CD14-positive monocyte (primary cell): ENCODE data around the gene IFNL1. TPM values are rescaled to one million over a fixed set of nuclear protein-coding genes. Genes with fewer than 3 reads are reported as not detected.
A peak's percentile ranks its signal among the peaks of the same experiment; 100 is the strongest.

Experiments used
- DNase-seq, 3 donors: peaks; one replicate each; pipeline ENCODE4 v3.0.0-alpha.2; 2011 to 2022
- H2AFZ ChIP-seq: 2 replicates; pipeline ENCODE4 v1.6.0; 2012; ENCODE audit warnings: mild to moderate bottlenecking, low read depth, low read length, inconsistent platforms; ENCODE audit not compliant: insufficient read depth, poor library complexity, severe bottlenecking
- H3K27ac ChIP-seq, 2 donors: 1 replicate in 1 of 2; 2 replicates in 1 of 2; pipeline ENCODE4 v1.5.1; 2012 to 2013; ENCODE audit warnings: low read length in 2 of 2, control low read depth in 1 of 2, inconsistent platforms in 1 of 2, low read depth in 1 of 2, mild to moderate bottlenecking in 1 of 2
- H3K27me3 ChIP-seq, 2 donors: one replicate each; pipeline versions ENCODE4 v1.6.0 to v1.6.1; 2011 to 2013; ENCODE audit warnings: low read length in 2 of 2; ENCODE audit not compliant: control insufficient read depth in 2 of 2, insufficient read depth in 2 of 2
- H3K36me3 ChIP-seq, 2 donors: replicated peaks in 1 of 2; 1 replicate in 1 of 2; 2 replicates in 1 of 2; pipeline versions ENCODE4 v1.5.1 to v1.6.1; 2012 to 2013; ENCODE audit warnings: low read length in 2 of 2, control low read depth in 1 of 2, inconsistent platforms in 1 of 2, mild to moderate bottlenecking in 1 of 2; ENCODE audit not compliant: insufficient read depth in 2 of 2, control insufficient read depth in 1 of 2
- H3K4me1 ChIP-seq, 2 donors: 1 replicate in 1 of 2; 2 replicates in 1 of 2; pipeline versions ENCODE4 v1.5.1 to v1.6.1; 2012 to 2013; ENCODE audit warnings: low read length in 2 of 2, control low read depth in 1 of 2, inconsistent platforms in 1 of 2, mild to moderate bottlenecking in 1 of 2, moderate library complexity in 1 of 2; ENCODE audit not compliant: insufficient read depth in 2 of 2, control insufficient read depth in 1 of 2
- H3K4me2 ChIP-seq: replicated peaks from 2 replicates; pipeline ENCODE3; 2012; ENCODE audit warnings: low read length, moderate library complexity, mild to moderate bottlenecking; ENCODE audit not compliant: poor library complexity, severe bottlenecking; ENCODE audit errors: extremely low read depth
- H3K4me3 ChIP-seq, 3 experiments: fragments of 200-600 bp in 1 of 3; sonication (generic) in 1 of 3; replicated peaks in 1 of 3; 1 replicate in 2 of 3; 2 replicates in 1 of 3; pipeline ENCODE4 v1.5.1; 2011 to 2013; ENCODE audit warnings: low read length in 3 of 3, mild to moderate bottlenecking in 3 of 3, control low read depth in 2 of 3, low read depth in 2 of 3, inconsistent platforms in 1 of 3, moderate library complexity in 1 of 3
- H3K79me2 ChIP-seq: 2 replicates; pipeline ENCODE4 v1.6.0; 2012; ENCODE audit warnings: mild to moderate bottlenecking, control low read depth, inconsistent platforms, low read length, moderate library complexity; ENCODE audit not compliant: insufficient read depth
- H3K9ac ChIP-seq: 2 replicates; pipeline ENCODE4 v1.6.0; 2017; ENCODE audit warnings: low read length, mild to moderate bottlenecking; ENCODE audit not compliant: insufficient read depth, poor library complexity, severe bottlenecking
- H3K9me3 ChIP-seq, 2 donors: replicated peaks in 1 of 2; 1 replicate in 1 of 2; 2 replicates in 1 of 2; pipeline versions ENCODE4 v1.5.1 to v1.6.1; 2012 to 2013; ENCODE audit warnings: low read length in 2 of 2, control low read depth in 1 of 2; ENCODE audit not compliant: control insufficient read depth in 1 of 2, insufficient read depth in 1 of 2
- H4K20me1 ChIP-seq: 2 replicates; pipeline ENCODE4 v1.6.0; 2012; ENCODE audit warnings: mild to moderate bottlenecking, low read length, control low read depth, moderate library complexity; ENCODE audit not compliant: insufficient read depth
- H3K27ac Mint-ChIP-seq, 7 donors: one replicate each; pipeline ENCODE4 v1.8.0; 2020; ENCODE audit warnings: mild to moderate bottlenecking in 7 of 7, mixed read lengths in 7 of 7, moderate library complexity in 6 of 7, inconsistent platforms in 2 of 7
- H3K27me3 Mint-ChIP-seq, 3 donors: one replicate each; pipeline ENCODE4 v1.8.0; 2021 to 2022; ENCODE audit warnings: low read depth in 3 of 3, mild to moderate bottlenecking in 3 of 3, mixed read lengths in 3 of 3, moderate library complexity in 3 of 3, inconsistent platforms in 1 of 3
- H3K36me3 Mint-ChIP-seq, 2 donors: one replicate each; pipeline ENCODE4 v1.8.0; 2020; ENCODE audit warnings: mixed read lengths in 2 of 2, inconsistent platforms in 1 of 2, mild to moderate bottlenecking in 1 of 2
- H3K4me1 Mint-ChIP-seq: one replicate; pipeline ENCODE4 v1.8.0; 2020; ENCODE audit warnings: mild to moderate bottlenecking, mixed read lengths
- H3K4me3 Mint-ChIP-seq, 2 donors: one replicate each; pipeline ENCODE4 v1.8.0; 2020; ENCODE audit warnings: mild to moderate bottlenecking in 2 of 2, mixed read lengths in 2 of 2, moderate library complexity in 1 of 2
- H3K9me3 Mint-ChIP-seq, 7 donors: one replicate each; pipeline ENCODE4 v1.8.0; 2020 to 2022; ENCODE audit warnings: mixed read lengths in 7 of 7, mild to moderate bottlenecking in 6 of 7, moderate library complexity in 6 of 7, inconsistent platforms in 2 of 7
- CTCF ChIP-seq: fragments of 200-600 bp; IDR thresholded peaks from one replicate; pipeline ENCODE4 v1.8.0; 2022; ENCODE audit warnings: antibody characterized with exemption, mild to moderate bottlenecking
- WGBS: methylation state at CpG from one replicate; pipeline ENCODE4 v1.1.5; 2013; ENCODE audit warnings: missing lambda C conversion rate; ENCODE audit not compliant: insufficient coverage; 5-methylcytosine and 5-hydroxymethylcytosine counted together
- intact Hi-C, 2 donors: fragments of 100-400 bp; cut with micrococcal nuclease; formaldehyde crosslinking; loops; one replicate each; pipeline versions ENCODE4 v1.15.0 to v1.15.1; 2023
- polyA plus RNA-seq, 3 donors: library from polyadenylated mRNA; depleted of rRNA in 1 of 3; unstranded in 2 of 3; stranded (reverse) in 1 of 3; fragments of 300-500 nt in 2 of 3; fragments of >200 nt in 1 of 3; fragmentation: Illumina TruSeq in 2 of 3; gene quantifications; 1 replicate in 2 of 3; 2 replicates in 1 of 3; pipeline ENCODE4 v1.2.3, GENCODE V29; 2012 to 2021
- small RNA-seq: library from RNA; depleted of rRNA; stranded (forward); fragments of <200 nt; gene quantifications from one replicate; pipeline ENCODE3, GENCODE V24; 2012; ENCODE audit warnings: low read depth; ENCODE audit not compliant: insufficient read length

The IFNL1 gene
- polyA plus RNA-seq, 3 donors, result not detected

- H3K4me2 ChIP-seq, result no peak overlapping the region
- H3K4me1 ChIP-seq, result peaks cover 12 to 15% of the 10 kb centered on the region in 2 donors
- H3K9me3 ChIP-seq, result no peaks in the 10 kb centered on the region
- no peak overlapping the region for H3K9ac ChIP-seq
- DNase-seq, result no peak
- Mint-ChIP-seq H3K9me3 (peaks cover 0 to 5% (median 0%) of the 10 kb centered on the region in 7 donors), H3K27me3 (peaks cover 0 to 4% (median 2%) of the 10 kb centered on the region in 3 donors), H3K4me1 (peaks cover 40% of the 10 kb centered on the region), H3K4me3 (no peak overlapping the region), H3K36me3 (peaks cover 61 to 71% of the 10 kb centered on the region in 2 donors), H3K27ac (peak overlapping the region in 2 of 7 donors; percentile 16 to 34)
- intact Hi-C loops, result loop anchor here (5.0 to 10.0 kb wide), 2 partner anchors 35 to 487 kb away; partner anchors contain the start of gene DYRK1B (in 1 of the 2)
- no peak overlapping the region for H3K4me3 ChIP-seq
- no peak overlapping the region for H3K27ac ChIP-seq
- peaks cover 27 to 68% of the 10 kb centered on the region in 2 donors for H3K36me3 ChIP-seq
- H3K79me2 ChIP-seq, result peaks cover 71% of the 10 kb centered on the region
- TF ChIP-seq CTCF, result no peak
- no peaks in the 10 kb centered on the region for H3K27me3 ChIP-seq
- H2AFZ ChIP-seq, result no peak overlapping the region
- H4K20me1 ChIP-seq, result peaks cover 57% of the 10 kb centered on the region
- WGBS, result 90% methylated on average over 2 of the region's 4 CpGs
Observed at GRCh38 chr19:39347332-39348164, 51.3 kb downstream of the IFNL1 start.

Small RNA genes within 50 kb of the gene (small RNA-seq; reads per million reads assigned to genes)
- gene AC011445.2, result 0.94 reads per million

Other genes starting within 250 kb of the IFNL1 start
- not detected for gene ACP7, start 212.0 kb upstream of the IFNL1 start, polyA plus RNA-seq
- 10 to 100 TPM in 1 of 3 donors, 1 to 10 TPM in 2; 1.3 to 11.3 (median 1.5) TPM for gene PAK4, start 170.6 kb upstream of the IFNL1 start, polyA plus RNA-seq
- gene NCCRP1, start 99.4 kb upstream of the IFNL1 start, polyA plus RNA-seq, result not detected
- not detected for gene SYCN, start 92.1 kb upstream of the IFNL1 start, polyA plus RNA-seq
- not detected for gene IFNL3, start 51.4 kb upstream of the IFNL1 start, polyA plus RNA-seq
- not detected for gene IFNL4, start 47.6 kb upstream of the IFNL1 start, polyA plus RNA-seq
- gene IFNL2, start 28.0 kb upstream of the IFNL1 start, polyA plus RNA-seq, result not detected
- 1 to 10 TPM; 1.1 to 3.0 (median 1.9) TPM for gene LRFN1, start 24.5 kb downstream of the IFNL1 start, polyA plus RNA-seq
- 1,000 to 10,000 TPM in 2 of 3 donors, 100 to 1,000 TPM in 1; 548 to 1,874 (median 1,536) TPM for gene GMFG, start 39.6 kb downstream of the IFNL1 start, polyA plus RNA-seq
- 10 to 100 TPM in 1 of 3 donors, 1 to 10 TPM in 2; 4.5 to 56.6 (median 5.6) TPM for gene SAMD4B, start 46.0 kb downstream of the IFNL1 start, polyA plus RNA-seq
- 10 to 100 TPM; 22.7 to 37.8 (median 25.2) TPM for gene PAF1, start 94.7 kb downstream of the IFNL1 start, polyA plus RNA-seq
- gene MED29, start 95.0 kb downstream of the IFNL1 start, polyA plus RNA-seq, result 10 to 100 TPM; 35.8 to 38.2 (median 37.0) TPM
- 1,000 to 10,000 TPM in 1 of 3 donors, 100 to 1,000 TPM in 2; 473 to 2,084 (median 632) TPM for gene ZFP36, start 110.4 kb downstream of the IFNL1 start, polyA plus RNA-seq
- gene PLEKHG2, start 116.3 kb downstream of the IFNL1 start, polyA plus RNA-seq, result 100 to 1,000 TPM in 1 of 3 donors, 1 to 10 TPM in 1, under 1 TPM in 1; 0.73 to 202 (median 1.2) TPM
- 1,000 to 10,000 TPM in 2 of 3 donors, 100 to 1,000 TPM in 1; 689 to 2,619 (median 1,038) TPM for gene RPS16, start 139.5 kb downstream of the IFNL1 start, polyA plus RNA-seq
- 10 to 100 TPM; 43.6 to 83.2 (median 50.7) TPM for gene SUPT5H, start 149.2 kb downstream of the IFNL1 start, polyA plus RNA-seq
- 10 to 100 TPM; 22.0 to 54.6 (median 43.8) TPM for gene TIMM50, start 184.4 kb downstream of the IFNL1 start, polyA plus RNA-seq
- not detected for gene DLL3, start 202.5 kb downstream of the IFNL1 start, polyA plus RNA-seq
- not detected for gene SELENOV, start 218.7 kb downstream of the IFNL1 start, polyA plus RNA-seq
- 1 to 10 TPM; 1.2 to 2.6 (median 2.4) TPM for gene EID2B, start 236.4 kb downstream of the IFNL1 start, polyA plus RNA-seq
- gene EID2, start 243.8 kb downstream of the IFNL1 start, polyA plus RNA-seq, result 10 to 100 TPM in 2 of 3 donors, 1 to 10 TPM in 1; 5.8 to 20.4 (median 12.5) TPM